BJ (cell line): Measurements from ENCODE around the gene GIPC3. TPM values are rescaled to one million over a fixed set of nuclear protein-coding genes. Genes with fewer than 3 reads are reported as not detected.
"Not testable (repeated sequence)": the region's sequence is repeated elsewhere in the genome, so short reads cannot be mapped to it uniquely, and the experiment has no call there.

Experiments
- CTCF ChIA-PET: fragments of 350-600 bp; formaldehyde crosslinking; extraction: SDS; loops from one replicate; lab custom pipeline; 2021; ENCODE audit warnings: antibody characterized with exemption, inconsistent platforms; lab: Yijun Ruan, JAX
- POLR2A ChIA-PET: fragments of 300-600 bp; sonication (Branson Sonifier 250); formaldehyde crosslinking; extraction: SDS; loops from one replicate; lab custom pipeline; 2021; ENCODE audit warnings: antibody characterized with exemption; lab: Charles Lee
- DNase-seq: peaks from one replicate; pipeline ENCODE4 v3.0.0-alpha.2; 2011; ENCODE audit warnings: low read depth
- H3K27me3 ChIP-seq: 2 replicates; pipeline ENCODE4 v1.6.0; 2011; ENCODE audit warnings: low read length; ENCODE audit not compliant: control insufficient read depth, insufficient read depth
- H3K36me3 ChIP-seq: 2 replicates; pipeline ENCODE4 v1.5.1; 2011; ENCODE audit warnings: low read length; ENCODE audit not compliant: control insufficient read depth, insufficient read depth
- H3K4me3 ChIP-seq: 2 replicates; pipeline ENCODE4 v1.5.1; 2011; ENCODE audit warnings: low read depth, mild to moderate bottlenecking, control low read depth, low read length
- CTCF ChIP-seq: IDR thresholded peaks from 2 replicates; pipeline ENCODE4 v1.5.1; 2011; ENCODE audit warnings: low read depth, mild to moderate bottlenecking, control low read depth, inconsistent platforms, low read length, moderate library complexity; ENCODE audit not compliant: insufficient read depth
- polyA plus RNA-seq: library from polyadenylated mRNA; depleted of rRNA; stranded (reverse); fragments of >200 nt; gene quantifications from 2 replicates; pipeline ENCODE4 v1.2.3, GENCODE V29; 2011

The GIPC3 gene
- polyA plus RNA-seq, 1 experiment: 0.63 TPM

GRCh38 chr19:3623716-3624115 lies 38.4 kb downstream of the GIPC3 start:
- no peak for TF ChIP-seq CTCF
- no peaks in the 10 kb centered on the region for H3K27me3 ChIP-seq
- no peak overlapping the region for H3K4me3 ChIP-seq
- H3K36me3 ChIP-seq: peaks cover 11% of the 10 kb centered on the region
- ChIA-PET CTCF (no interaction called here), POLR2A (no interaction called here)
- no peak for DNase-seq

- peak overlapping the region; percentile 92 for H3K4me3 ChIP-seq
- no peaks in the 10 kb centered on the region for H3K27me3 ChIP-seq
- CTCF ChIA-PET: interaction anchor here (1.0 kb wide), 1 partner anchor 81 kb away, joined by 3 read pairs; no protein-coding TSS in a partner anchor
- POLR2A ChIA-PET: no interaction called here
- no peak for TF ChIP-seq CTCF
- peaks cover 10% of the 10 kb centered on the region for H3K36me3 ChIP-seq
- no peak for DNase-seq
Measured at GRCh38 chr19:3625996-3626472, 40.8 kb downstream of the GIPC3 start.

GRCh38 chr19:3626473-3627350 lies 41.4 kb downstream of the GIPC3 start, which contains the start of gene CACTIN:
Gene CACTIN, minus strand, starts transcription at chr19:3626790. Its CDS starts 28 bp downstream, at chr19:3626762.
- CTCF ChIA-PET: interaction anchor here (1.0 to 1.2 kb wide), 2 partner anchors 78 to 82 kb away, joined by 3 read pairs; no protein-coding TSS in a partner anchor
- Histone ChIP-seq H3K36me3 (peaks cover 10% of the 10 kb centered on the region), H3K27me3 (no peaks in the 10 kb centered on the region), H3K4me3 (peak within 1 kb of the TSS; percentile 92)
- no peak for TF ChIP-seq CTCF
- DNase-seq: peak; percentile 84
- POLR2A ChIA-PET: no interaction called here

GRCh38 chr19:3627351-3627723 lies 42.1 kb downstream of the GIPC3 start:
- CTCF ChIA-PET: interaction anchor here (1.2 kb wide), 1 partner anchor 77 kb away, joined by 3 read pairs; no protein-coding TSS in a partner anchor
- POLR2A ChIA-PET: no interaction called here
- H3K4me3 ChIP-seq: no peak overlapping the region
- no peak for DNase-seq
- no peaks in the 10 kb centered on the region for H3K27me3 ChIP-seq
- H3K36me3 ChIP-seq: peaks cover 11% of the 10 kb centered on the region
- no peak for TF ChIP-seq CTCF

- not testable (repeated sequence) for DNase-seq, H3K4me3 ChIP-seq, H3K27me3 ChIP-seq
- CTCF ChIA-PET: interaction anchor here (0.6 kb wide), 1 partner anchor 72 kb away, joined by 3 read pairs; no protein-coding TSS in a partner anchor
- POLR2A ChIA-PET: interaction anchor here (0.6 kb wide), 1 partner anchor 27 kb away, joined by 3 read pairs; no protein-coding TSS in a partner anchor
- H3K36me3 ChIP-seq: peaks cover 14% of the 10 kb centered on the region
Measured at GRCh38 chr19:3628766-3629165, 43.5 kb downstream of the GIPC3 start.
